Esophagus mucosa (tissue), 1 donor: Measurements from ENCODE around the gene SUN2. TPM values are rescaled to one million over a fixed set of nuclear protein-coding genes. Genes with fewer than 3 reads are reported as not detected.
A peak's percentile ranks its signal among the peaks of the same experiment; 100 is the strongest.

Experiments used
- ATAC-seq: fragments of 200-7000 bp; cut with Tn5 transposase; one replicate; pipeline ENCODE4 v1.9.1; 2020
- total RNA-seq: library from RNA; stranded (reverse); gene quantifications from one replicate; pipeline ENCODE4 v1.2.4, GENCODE V29; 2023
- donor health status: DM: yes; HTN: yes; CAD: no.

The SUN2 gene
- total RNA-seq, 1 donor from 2014 or later = 94.2 TPM

DNA sequence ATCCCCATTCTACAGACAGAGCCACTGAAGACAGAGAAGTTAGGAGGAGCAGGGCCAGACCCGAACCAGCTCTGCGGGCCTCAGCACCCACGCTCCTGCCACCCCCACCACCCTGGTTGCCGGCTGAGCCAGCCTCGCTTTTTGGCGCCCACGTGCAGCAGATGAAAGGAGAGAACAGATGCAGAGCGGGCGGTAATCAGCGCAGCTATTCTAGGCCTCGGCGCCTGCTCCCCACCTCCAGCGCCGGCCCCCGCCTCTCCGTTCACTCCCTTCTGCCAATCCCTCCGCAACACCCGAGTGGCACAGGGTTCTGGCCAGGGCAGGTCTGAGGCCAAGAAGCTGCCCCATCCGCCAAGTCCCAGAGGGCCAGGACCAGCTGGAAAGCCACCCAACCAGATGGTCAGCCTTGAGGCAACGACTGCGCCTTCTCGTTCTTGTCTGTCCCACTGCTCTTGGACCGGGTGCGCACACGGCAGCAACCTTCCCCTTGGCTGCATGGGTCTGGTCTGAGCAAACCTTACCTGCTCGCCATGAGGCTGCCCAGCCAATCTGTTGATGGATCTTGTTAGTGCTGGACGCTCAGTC, 21.4 kb upstream of the SUN2 start:
- ATAC-seq = no peak

DNA sequence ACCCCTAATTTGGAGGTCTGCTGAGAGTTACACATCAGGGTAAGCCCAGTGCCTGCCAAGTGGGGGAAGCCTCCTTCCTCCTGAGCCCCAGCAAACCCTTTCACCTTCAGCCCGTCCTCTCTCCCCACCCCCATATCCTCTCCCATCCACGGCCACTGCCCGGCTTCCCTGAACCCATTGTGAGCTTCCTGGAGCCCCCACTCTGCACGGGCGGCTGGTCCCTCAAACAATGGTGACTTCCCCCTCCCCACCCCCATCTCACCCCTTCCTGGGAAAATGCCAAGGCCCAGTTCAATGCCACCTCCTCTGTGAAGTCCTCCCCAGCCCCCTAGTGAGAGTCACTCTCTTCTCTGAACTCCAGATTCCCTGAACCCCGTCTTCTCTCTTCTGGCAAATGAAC, 20.3 kb upstream of the SUN2 start:
- ATAC-seq = no peak

DNA sequence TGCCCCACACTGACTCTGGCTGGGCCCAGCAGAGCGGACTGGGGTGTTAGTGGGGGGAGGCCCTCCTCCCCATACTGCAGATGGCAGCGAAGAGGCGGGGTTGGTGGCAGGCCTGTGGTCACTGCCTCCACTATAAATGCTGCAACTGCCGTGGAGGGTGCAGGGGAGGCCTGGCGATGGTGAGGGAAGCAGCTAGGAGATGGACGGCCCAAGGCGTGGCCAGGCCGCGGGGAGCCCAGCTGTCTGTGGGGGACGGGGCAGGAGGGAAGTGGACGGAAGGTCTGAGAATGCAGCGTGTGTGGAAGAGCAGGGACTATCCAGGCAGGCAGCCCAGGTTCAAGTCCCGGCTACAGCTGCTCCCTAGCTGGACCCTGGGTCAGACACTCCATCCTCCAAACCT, 19.9 kb upstream of the SUN2 start:
- no peak for ATAC-seq

DNA sequence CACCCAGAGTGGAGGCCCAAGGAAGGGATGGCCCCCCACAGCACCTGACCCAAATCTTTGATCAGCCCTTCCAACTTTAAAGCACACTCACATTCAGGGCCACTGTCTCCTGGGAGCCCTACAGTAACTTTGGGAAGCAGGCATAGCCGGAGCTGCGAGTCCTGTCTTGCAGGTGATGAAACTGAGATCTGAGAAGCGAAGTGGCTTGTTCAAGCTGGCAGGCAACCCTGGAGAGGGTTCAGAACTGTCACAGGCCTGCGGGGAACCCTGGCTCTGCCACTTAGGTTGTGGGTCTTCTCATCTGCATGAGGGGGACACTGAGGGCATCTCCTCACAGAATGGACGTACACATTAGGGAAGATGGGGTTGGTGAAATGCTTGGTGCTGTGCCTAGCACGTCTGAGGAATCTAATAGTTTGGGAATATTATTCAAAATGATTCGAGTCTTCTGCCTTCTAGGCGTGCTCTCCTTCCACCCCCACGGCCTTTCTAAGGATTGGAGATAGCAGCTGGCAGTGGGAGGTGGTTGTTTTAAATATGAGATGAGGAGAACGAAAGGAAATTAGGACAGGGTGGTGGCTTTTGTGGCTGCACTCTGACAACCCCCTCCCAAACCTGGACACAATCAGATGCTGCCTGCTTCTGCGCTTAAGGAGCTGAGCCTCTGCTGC, 18.8 kb upstream of the SUN2 start:
- ATAC-seq = peak; percentile 18

DNA sequence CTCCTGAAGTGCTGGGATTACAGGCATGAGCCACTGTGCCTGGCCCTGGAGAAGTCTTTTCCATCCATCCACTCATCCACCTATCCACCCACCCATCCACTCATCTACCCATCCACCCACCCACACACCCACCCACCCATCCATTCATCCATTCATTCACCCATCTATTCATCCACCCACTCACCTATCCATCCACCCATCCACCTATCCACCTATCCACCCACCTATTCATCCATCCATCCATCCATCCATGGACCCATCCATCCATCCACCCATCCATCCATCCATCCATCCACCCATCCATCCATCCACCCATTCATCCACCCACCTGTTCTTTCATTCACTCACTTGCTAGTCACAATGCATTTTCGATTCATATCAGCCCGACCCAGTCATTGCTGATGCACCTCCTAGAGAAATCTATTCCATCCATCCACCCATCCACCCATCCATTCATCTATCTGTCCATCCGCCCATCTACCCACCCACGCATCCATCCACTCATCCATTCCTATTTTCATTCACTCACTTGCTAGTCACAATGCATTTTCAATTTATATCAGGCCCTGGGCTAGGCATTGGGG, 17.7 kb upstream of the SUN2 start:
- ATAC-seq = no peak

DNA sequence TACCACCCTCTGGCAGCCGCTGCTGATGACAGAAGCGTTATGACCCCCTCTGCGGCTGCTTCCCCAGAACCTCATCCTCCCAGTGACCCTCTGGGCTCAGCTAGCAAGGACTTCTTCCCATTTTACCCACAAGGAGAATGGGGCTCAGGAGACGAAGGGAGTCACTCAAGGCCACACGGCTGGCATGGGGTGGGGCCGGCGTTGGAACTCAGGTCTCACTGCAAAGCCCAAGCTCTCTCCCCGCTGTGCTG, 16.8 kb upstream of the SUN2 start:
- ATAC-seq = no peak

DNA sequence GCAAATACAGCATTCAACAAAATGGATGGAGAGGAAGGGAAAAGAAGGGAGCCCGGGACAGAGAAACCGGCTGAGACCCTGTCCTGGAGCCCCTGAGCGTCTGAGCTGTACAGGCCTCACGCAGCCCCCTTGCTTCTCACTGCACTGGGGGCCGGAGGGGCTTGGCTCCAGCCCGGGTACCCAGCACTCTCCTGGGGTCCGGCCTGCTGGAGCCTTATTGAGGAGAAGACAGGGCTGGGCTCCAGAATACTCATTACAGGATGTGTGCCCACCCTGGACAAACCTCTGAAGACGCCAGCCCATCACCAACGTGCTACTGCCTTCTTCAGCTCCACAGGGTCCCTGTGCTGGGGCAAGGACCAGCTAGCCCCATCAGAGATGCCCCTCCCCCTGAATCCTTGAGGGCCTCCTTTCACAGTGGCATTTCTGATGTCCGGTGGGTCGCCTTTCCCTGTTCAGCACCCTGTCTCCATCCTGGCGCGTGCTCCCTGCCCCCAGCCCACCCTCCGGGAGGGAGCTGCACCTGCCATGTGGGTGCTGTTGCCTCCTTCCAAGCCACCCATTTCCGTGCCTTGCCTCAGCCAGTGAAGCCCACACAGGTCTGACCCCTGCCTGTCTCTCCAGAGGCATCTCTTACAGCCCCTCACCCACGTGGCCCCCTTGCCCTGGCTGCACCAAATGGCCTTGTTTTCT, 14.6 kb upstream of the SUN2 start:
- ATAC-seq = no peak

DNA sequence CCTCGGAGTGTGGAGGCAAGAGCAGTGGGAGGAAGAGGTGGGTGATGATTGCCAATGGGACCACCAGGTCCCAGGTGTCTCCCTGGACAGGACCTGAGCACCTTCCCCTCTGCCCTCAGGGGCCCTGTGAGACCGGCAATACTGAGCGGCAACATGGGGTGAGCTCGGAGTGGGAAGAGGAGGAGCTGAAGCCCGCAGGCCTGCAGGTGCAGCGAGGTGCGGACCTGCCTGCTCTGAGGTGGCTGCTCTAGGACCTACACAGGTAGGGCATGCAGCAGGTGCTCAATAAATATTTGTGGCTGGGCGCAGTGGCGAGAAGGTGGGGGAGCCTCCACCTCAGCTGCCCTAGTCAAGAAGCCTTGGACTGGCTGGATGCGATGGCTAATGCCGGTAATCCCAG, 12.2 kb upstream of the SUN2 start:
- ATAC-seq = no peak

DNA sequence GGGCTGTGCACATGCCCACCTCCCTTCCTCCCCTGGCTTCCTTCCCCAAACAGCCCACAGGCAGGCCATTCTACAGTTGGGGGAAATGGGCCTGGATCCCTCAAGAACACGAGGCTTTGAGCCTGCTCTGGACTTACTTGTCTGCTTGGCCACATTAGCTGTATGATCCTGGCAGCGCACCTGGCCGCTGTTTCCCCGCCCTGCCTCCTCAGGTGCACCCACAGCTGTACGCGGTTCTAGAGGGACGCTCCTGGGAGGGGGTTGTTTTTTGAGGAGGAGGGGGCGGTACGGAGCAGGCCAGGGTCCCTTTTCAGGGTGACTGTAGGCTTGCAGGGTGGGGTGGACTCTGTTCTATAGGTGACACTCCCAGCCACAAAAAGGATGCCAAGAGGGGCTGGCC, 11.5 kb upstream of the SUN2 start:
- ATAC-seq = no peak

DNA sequence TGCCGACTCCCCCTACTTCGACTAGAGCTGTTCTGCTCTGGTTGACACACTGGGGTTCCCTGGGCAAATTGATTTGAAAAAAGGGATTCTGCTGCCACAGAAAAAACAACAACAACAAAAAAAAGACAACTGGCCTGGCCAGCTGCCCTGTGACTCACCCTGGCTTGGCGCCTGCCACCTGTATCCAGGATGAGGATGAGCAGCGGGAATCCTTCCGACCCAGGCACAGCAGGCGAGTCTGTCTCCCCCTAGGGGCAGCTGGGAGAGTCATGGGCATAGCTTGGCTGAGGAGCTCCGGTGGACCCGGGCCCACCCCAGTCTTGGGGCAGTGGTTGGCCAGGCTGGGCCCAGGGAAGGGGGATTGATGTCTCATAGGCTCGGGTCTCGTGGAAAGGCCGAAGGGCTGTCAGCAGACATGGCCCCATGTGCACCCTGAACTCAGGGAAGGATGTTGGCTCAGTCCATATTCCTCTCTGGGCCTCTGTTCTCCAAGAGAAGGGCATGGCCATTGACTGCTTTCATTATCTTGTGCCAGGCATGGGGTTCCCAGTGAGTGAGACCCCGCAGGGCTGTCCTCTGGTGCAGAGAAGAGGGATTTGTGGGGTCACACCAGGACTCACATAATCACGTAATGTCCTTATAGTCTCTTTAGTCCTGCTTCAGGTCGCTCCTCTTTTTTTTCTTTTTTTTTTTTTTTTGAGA, 10.4 kb upstream of the SUN2 start:
- ATAC-seq = peak; percentile 61

DNA sequence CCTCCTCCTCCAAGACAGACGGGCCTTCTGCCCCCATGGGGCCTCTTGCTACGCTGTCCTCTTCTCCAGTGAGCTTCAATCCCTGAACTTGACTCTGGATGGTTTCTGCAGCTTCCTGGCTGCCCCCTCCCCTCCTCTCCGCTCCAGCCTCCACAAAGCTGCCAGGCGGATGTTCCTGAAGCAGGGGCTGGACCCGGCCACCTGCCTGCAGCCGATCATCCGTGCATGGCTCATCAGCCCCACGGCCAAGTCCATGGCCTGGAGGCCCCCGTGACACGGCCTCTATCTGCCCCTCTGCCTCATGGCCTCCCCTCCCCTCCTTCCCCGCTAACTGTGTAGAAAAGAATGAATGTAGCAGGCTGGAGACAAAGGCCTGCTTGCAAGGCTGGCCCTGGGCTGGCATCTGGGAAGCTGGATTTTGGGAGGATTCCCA, 6.8 kb upstream of the SUN2 start:
- no peak for ATAC-seq

DNA sequence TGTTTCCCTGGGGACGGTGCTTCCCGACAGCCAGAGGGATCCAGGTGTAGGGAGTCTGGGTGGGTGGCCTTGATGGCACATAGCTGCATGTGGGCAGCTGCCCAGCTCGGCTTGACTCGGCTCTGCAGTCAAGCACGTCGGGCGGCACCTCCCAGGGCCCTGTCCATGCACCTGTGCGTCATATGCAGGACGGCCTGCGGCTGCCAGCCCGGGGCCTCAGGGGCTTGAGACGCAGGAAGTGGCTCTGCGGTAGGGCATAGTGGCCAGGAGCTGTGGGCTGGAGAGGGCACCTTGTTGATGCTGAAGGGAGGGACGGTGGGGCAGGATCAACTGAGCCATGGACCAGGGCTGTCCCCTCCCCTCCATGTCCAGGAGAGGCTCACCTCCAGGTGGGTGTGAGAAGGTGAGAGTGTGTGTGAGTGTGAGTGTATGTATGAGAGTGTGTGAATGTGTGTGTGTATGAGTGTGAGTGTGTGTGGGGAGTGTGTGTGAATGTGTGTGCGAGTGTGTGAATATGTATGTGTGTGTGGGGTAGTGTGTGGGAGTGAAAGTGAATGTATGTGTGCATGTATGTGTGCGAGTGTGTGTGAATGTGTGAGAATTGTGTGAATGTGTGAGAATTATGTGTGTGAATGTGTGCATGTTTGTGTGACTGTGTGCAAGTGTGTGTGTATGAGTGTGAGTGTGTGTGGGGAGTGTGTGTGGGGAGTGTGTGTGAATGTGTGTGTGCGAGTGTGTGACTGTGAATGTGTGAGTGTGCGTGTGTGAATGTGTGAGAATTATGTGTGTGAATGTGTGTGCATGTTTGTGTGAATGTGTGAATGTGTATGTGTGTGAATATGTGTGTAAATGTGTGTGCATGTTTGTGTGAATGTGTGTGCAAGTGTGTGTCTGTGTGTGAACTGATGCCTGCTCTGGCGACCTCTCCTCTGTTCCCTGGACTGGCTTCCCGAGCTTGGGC, 5.7 kb upstream of the SUN2 start:
- peak; percentile 15 for ATAC-seq

DNA sequence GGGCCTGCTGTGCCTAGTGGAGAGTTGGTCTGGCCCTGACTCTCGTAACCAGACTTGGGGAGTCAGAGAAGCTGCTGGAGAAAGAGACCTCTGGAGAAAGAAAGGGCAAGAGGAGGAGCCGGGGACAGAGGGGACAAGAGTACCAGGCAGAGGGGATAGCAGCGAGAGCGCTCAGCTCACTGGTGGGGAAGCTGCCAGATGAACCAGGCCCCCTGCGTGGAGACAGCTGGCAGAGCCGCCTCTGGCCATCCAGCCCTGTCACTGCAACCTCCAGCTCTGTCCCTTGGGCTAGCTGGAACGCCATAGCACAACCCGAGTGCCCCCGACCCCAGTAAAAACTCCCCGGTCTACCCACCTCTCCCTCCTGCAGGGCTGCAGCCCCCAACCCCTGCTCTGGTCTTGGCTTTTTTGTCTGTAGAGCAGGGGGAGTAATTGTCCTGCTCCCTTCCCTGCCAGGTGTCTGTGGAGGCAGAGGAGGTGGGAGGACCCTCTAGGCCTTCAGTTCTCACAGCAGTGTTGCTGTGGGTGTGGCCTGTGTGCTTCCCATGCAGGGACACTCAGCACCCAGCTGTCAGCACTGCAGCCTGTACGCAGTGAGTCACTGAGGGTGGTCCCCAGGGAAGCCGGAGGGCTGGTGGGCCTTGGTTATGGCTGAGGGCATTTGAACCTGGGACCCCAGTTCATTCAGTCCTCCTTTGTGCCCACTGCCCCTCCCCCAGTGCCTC, 4.8 kb upstream of the SUN2 start:
- ATAC-seq = no peak

DNA sequence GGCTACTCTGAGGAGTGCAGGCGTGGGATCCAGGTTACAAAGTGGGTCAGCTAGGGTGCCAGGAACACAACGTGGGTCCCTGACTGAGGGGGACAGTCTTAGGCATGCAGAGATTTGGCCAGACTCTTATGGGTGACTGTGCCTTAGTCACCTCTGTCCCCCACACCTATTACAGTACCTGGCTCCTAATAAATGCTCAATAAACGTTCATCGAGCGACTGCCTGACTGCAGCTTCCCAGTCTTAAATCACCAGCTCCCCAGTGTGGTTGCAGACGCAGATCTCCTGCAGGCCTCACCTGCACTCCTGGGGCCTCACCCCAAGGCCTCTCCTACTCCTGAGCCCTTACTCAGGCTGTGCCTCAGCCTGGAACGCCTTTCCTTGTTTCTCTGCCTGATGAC, 3.2 kb upstream of the SUN2 start:
- ATAC-seq = no peak

DNA sequence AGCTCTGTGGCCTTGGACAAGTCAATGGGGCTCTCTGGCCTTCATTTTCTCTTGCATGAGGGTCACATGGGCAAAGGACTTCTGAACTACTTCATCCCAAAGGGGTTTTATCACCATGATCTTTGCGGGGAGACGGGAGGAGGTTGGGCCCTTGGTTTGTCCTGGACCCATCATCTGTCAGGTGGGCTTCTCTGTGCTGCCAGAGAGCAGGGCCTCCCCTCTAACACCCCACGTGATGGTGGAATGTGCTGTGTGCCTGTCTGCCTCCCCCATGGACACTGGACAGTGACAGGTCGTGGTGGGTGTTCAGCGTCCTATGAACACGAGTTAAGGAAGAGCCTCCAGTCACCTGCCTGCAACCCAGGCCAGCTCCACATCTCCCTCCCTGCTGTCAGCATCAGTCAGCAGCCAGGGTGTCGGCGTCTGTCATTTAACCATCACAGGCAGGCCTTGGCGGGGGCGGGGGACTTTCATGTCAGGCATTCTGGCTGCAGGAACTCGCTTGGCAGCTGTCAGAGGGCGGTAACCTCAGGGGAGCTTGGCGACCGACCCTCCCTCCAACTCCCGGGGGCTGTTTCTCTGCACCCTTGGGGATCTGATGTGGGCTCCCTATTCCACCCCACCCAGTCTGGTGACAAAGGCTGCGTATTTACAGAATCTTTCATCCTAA, 2.6 kb upstream of the SUN2 start:
- ATAC-seq = no peak

DNA sequence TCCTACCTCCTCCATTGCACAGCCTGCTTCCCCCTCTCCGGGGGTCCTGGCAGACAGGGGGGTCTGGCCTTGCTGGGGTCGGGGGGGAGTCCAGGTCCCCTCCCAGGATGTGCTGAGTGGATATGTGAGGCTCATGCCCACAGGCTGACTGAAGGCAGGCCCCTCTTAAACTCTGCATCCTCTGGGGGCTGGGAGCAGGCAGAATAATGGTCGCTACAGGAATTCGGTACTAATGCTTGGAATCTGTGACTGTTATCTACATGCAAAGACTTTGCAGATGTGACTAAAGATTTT, 1.6 kb upstream of the SUN2 start:
- ATAC-seq = no peak

DNA sequence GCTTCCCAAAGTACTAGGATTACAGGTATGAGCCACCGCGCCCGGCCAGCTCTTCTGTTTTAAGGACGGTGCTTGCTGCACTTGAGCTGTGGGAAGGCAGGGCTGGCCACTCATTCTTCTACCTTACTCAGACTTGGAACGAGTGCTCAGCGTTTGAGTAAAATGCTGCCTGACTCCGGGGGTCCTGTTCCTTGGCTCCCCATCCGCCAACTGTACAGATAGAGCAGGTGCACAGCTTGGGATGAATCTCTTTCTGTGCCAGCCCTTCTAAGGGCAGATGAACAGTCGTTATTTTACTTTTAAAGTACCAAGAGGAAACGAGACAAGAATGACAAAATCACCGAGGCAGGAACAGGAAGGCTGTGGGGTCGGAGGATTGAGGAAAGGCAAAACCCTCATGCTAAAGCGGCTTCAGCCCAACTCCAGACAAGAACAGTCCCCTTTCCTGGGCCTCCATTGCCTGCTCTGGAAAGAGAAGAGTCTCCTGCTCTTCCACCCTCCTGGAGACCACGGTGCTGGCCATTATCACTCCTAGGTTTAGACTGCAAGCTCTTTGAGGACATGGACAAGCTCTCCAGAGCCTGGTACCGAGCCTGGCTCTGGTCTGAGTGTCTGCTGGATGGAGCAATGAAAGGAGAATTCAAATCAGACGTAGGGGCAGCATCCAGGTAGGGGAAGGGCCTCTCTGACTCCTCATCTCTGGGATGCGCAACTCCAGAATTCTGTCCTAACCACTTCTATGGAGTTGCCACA, 1.1 kb upstream of the SUN2 start:
- no peak for ATAC-seq

DNA sequence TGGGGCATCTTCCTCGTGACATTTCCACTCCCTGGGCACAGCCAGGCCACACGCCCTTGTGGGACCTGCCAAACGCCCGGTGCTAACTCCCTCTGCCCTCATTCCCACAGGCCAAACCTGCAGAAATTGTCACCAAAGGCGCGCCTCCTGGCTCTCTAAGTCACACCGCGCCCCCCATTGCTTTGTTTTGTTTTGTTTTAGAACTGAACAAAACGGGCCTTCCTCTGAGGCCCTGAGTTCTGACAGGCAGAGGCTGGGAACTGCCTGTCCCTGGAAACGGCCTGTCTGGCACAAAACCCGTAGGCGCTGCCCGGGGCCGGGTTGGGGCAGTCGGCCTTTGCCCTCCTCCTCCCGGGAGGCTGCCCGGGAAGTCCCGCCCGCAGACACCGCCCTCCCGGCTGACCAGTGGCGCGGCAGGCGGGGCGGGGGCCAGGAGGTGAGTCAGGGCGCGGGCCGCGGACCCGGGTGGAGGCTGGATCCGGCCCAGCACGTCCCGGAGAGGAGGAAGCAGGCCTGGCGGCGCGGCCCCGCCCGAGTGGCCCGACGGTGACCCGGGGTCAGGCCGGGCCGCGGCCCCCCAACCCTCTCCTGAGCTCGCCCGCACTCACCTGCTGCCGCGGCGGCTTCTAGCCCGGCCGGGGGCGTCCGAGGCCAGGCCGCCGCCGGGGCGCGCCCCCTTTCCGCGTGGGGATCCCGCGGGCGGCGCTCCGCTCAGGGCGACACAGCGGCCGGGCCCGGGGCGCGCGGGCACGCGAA, 465 bp downstream of the SUN2 start:
- ATAC-seq = peak; percentile 67

DNA sequence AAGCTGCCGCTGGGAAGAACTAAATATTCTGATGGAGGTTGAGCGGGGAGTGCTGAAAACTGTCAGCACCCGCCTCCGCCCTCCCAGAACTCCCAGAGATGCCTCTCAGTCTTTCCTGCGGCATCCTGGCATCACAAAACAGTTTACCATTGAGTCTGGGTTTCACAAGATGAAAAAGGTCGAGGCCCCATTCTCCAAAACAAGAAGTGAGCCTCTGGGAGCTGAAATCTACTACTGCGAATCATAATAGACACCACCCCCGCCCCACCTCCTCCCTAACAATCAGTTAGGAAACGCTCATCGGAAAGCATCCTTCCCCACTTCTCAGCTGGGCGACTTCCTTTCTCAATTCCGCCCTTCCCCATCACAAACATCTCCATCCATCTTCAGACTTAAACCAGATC, 1.0 kb downstream of the SUN2 start:
- no peak for ATAC-seq
